Measurements from ENCODE around the gene RBM43.
"Not testable (repeated sequence)": the region's sequence is repeated elsewhere in the genome, so short reads cannot be mapped to it uniquely, and the experiment has no call there.

Gene RBM43

DNA sequence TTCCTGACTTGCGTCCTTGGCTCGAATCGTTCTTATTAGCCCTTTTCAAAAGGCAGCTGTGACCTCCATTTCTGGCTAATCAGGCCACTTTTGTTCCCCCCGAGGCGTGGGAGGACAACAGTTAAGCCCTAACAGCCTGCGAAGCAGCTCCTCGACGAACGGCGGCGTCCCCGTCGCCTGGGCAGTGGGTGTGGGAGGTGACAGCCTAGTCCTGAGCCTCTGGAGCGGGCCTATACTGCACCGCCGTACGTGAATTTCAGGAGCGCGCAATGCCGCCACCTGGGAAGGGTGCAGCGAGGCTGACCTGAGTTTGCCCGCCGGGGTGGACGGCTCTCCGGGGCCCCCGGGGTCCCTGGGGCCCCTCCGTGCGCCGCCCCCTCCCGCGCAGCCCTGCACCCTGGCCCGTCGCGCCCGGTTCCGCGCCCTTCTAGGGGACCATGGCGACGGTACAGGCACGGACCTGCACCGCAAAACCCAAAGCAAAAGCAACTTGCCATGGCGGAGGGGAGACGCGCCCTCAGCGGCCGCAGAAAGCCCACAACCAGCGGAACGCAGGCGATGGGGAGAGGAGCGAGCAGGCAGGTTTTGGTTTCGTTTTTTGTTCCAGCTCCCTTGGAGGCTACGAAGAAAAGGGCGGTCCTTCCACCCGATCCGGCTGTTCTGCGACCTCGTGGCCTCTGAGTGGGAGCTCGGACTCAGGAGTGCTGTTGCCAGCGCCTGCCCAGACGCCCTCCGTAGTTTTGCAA, at the start of gene RBM43:
Gene RBM43, minus strand, starts transcription at position 633 of the 746 bp plus-strand sequence. Its CDS starts 136 bp downstream, at position 497.
- DNase-seq (ENCODE audit: low read depth): peak; percentile 76

- DNase-seq (ENCODE audit: low read depth): not testable (repeated sequence)
These were observed 48.6 kb upstream of the RBM43 start for GRCh38 chr2:151310313-151310712.

DNA sequence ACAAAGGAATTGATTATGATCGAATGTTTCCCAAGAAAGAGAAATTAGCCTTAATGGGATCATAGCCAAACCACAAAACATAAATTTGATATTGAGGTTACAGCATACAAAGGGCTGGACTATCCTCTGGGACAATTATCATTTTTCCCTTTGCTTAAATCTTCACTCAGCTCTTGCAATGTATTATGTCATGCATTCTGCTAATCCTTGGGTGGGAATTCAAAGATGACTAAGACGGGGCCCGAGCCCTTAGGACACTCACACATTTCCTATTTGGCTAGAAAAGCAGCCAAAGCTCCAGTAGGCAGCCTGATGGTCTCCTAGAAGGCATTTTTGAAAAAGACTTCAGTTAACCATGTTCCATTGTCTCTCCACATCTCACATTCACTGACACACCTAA, 45.0 kb upstream of the RBM43 start:
- no peak for DNase-seq (ENCODE audit: low read depth)

GRCh38 chr2:151305129-151305691, 43.5 kb upstream of the RBM43 start:
- DNase-seq (ENCODE audit: low read depth): no peak

GRCh38 chr2:151302879-151303278, 41.2 kb upstream of the RBM43 start:
- DNase-seq (ENCODE audit: low read depth): no peak

GRCh38 chr2:151302404-151302803, 40.7 kb upstream of the RBM43 start:
- no peak for DNase-seq (ENCODE audit: low read depth)

DNA sequence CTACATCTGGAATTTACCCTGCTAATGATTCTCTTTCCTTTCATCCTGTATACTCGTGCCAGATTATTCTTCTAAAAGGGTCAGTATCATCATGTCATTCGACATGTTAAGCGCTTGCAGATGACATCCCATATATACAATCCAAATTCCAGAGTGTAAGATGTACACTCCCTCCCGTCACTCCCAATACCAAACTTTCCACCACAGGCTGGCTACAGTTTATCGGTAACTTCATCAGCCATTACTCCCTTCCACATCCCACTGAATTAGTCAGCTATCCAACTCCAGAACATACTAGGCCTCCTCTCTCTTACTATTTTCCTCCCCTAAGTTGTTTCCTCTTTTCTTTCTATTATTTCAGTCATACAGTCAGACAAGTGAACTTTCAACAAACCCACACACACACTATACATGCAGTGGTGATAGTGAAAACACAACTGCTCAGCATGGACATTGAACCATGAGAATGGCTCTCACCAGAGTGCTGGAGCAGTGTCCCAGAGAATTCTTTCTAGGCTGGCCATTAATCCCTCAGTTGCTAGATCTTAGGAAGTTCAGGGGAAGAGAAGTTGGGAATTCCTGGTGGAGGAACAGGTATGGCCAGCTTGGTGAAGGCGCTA, 38.4 kb upstream of the RBM43 start:
- no peak for DNase-seq (ENCODE audit: low read depth)

- no peak for DNase-seq (ENCODE audit: low read depth)
These were observed 36.2 kb upstream of the RBM43 start for GRCh38 chr2:151297882-151298281.

GRCh38 chr2:151295926-151296325, 34.3 kb upstream of the RBM43 start:
- DNase-seq (ENCODE audit: low read depth): not testable (repeated sequence)

- no peak for DNase-seq (ENCODE audit: low read depth)
These were observed 30.9 kb upstream of the RBM43 start for GRCh38 chr2:151292546-151292945.

DNA sequence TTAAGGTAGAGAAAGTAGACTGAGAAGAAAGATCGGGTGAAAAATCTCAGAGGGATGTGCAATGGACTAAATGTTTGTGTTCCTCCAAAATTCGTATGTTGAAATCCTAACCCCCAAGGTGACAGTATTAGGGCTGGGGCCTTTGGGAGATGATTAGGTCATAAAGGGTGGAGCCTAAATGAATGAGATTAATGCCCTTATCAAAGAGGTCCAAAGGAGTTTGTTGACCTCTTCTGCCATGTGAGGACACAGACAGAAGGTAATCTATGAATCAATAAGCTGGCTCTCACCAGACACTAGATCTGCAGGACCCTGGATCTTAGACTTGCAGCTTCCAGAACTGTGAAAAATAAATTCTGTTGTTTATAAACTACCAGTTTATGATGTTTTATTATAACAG, 30.5 kb upstream of the RBM43 start:
- no peak for DNase-seq (ENCODE audit: low read depth)

DNA sequence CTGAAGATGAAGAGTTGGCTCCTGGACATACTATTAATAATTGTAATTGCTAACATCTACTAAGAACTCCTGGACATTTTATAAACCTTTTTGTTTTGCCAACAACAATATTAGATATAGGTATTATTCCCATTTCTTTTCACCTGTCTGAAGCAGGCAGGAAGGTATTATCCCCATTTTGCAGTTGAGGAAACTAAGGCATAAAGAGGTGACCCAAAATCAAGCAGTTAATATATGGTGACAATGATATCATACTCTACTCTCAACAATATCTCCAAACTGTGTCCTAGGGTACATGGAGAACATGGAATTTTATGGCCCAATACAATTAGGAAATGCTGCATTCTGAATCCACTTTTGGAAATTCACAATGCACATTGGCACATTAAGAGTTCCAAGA, 29.6 kb upstream of the RBM43 start:
- DNase-seq (ENCODE audit: low read depth): no peak

- DNase-seq (ENCODE audit: low read depth): no peak
These were observed 28.6 kb upstream of the RBM43 start for GRCh38 chr2:151289972-151290866.

- no peak for DNase-seq (ENCODE audit: low read depth)
These were observed 26.0 kb upstream of the RBM43 start for GRCh38 chr2:151287513-151288250.

DNA sequence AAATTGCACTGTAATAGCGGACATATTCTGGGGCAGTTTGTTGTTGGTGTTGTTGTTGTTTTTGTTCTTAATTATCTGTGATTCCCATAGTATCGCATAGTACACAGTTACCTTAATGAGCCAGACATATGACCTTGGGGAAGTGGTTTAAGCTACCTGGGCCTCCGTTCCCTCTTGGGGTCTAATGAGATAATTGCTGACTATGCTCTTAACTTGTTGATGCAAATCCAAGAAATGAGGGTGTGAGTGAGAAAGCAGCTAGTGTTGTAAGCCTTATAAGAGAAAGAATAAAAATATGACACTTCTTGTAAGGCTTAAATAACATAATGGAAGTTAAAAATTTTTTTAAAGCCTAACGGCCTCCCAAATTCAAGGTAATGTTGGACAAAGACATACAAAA, 20.7 kb upstream of the RBM43 start:
- DNase-seq (ENCODE audit: low read depth): no peak

DNA sequence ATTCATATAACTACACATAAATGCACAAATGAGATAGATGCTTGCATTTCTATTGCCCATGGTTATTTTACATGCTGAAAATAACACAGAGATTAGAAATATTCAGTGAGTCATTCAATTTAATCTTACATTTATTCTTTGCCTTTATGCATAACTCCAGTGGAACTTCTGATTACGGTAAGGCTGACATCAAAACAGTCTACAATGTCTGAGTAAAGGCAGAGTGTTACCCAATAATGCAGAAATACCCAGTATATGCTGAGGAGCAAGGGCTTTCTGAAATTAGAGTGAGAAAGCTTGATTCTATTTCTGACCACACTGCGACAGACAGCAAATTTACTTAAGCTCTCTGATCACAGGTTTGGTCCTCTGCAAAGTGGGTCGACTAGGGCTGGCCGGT, 18.6 kb upstream of the RBM43 start:
- DNase-seq (ENCODE audit: low read depth): no peak

DNA sequence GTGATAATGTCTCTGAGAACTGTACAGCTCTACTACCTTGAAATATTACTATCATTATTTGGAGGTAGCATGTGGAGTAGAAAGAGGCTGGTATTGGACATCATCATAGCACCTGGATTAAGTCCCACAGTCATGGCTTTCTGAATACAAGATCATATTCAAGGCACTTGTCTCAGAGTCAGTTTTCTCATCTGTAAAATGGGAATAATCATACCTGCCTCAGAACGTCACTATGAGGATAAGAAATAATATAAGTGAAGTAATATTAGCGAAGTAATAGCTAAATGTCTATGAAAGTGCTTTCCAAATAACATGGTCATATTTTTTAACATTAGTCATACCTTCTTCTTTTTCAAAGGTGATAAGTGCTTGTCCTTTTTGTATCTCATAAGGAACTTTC, 16.8 kb upstream of the RBM43 start:
- no peak for DNase-seq (ENCODE audit: low read depth)

- no peak for DNase-seq (ENCODE audit: low read depth)
These were observed 15.4 kb upstream of the RBM43 start for GRCh38 chr2:151277067-151277466.

GRCh38 chr2:151275291-151275690, 13.6 kb upstream of the RBM43 start:
- DNase-seq (ENCODE audit: low read depth): no peak

DNA sequence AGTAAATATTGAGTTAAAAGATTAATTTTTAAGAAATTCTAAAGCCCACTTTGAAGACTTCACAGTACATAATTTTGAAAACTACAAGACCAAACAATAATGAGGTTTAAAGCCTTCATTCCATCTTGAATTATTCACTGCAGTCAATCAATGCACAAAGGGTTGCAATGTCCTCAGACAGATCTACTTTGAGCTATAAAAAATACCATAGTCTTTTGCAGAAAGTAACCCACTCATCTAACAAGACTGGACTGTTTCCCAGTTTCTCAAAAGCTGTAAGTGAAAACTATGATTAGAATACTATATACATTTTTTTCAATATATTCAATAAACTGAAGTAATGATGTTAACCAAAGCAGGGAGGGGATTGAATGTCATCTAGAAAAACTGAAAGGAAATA, 10.2 kb upstream of the RBM43 start:
- no peak for DNase-seq (ENCODE audit: low read depth)

DNA sequence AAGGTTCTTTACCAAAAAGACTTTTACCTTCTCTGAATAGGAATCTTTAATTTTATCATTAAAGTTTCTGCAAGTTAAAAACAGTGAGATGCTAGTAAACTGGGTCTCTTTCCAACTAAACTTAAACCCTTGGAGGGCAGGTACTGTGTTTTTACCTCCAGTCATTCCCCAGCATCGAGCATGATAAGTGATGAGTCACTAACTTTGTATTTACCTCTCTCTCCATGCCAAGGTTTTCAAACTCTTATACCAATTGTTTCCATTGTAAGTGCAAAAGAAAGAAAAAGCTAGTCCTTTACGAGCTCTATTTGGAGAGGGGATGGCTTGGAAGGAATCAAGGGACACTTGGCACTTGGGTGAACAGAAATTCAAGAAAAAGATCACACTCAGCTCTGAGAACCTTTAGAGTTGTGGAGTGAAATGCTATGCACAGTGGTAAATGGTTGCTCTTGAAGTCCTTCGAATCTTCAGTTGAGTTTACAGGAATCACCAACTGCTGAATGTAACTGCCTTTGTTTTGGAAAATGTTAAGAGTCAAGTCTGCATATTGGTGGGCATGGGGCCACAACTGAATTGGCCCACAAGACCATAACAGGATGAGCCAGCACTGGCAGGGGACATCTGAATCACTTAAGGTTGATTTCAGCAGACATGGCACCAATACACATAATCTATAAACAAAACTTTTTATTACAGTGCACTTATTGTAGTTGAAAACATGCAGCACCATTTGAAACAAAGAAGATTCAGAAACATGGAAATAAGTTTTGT, 8.3 kb upstream of the RBM43 start:
- DNase-seq (ENCODE audit: low read depth): no peak

Measured in T-helper 22 cell (primary cell).